Hepatocyte (in vitro differentiated cells): Measurements from ENCODE around the gene PARD3B. TPM values are rescaled to one million over a fixed set of nuclear protein-coding genes. Genes with fewer than 3 reads are reported as not detected.

ENCODE experiments used
- DNase-seq: peaks from one replicate; pipeline ENCODE4 v3.0.0-alpha.2; 2016; ENCODE audit warnings: low spot score
- H2AFZ ChIP-seq: fragments of 200-600 bp; sonication (generic); 2 replicates; pipeline ENCODE4 v1.6.0; 2016; ENCODE audit warnings: antibody characterized with exemption, mild to moderate bottlenecking
- H3K27ac ChIP-seq: fragments of 200-600 bp; sonication (generic); 2 replicates; pipeline ENCODE4 v1.5.1; 2016; ENCODE audit warnings: mild to moderate bottlenecking
- H3K27me3 ChIP-seq: fragments of 200-600 bp; sonication (generic); 2 replicates; pipeline ENCODE4 v1.6.1; 2016
- H3K36me3 ChIP-seq: fragments of 200-600 bp; sonication (generic); replicated peaks from 2 replicates; pipeline ENCODE4 v1.5.1; 2016; ENCODE audit warnings: low read depth; ENCODE audit not compliant: insufficient read depth
- H3K4me1 ChIP-seq: fragments of 200-600 bp; sonication (generic); 2 replicates; pipeline ENCODE4 v1.5.1; 2016; ENCODE audit warnings: mild to moderate bottlenecking, moderate library complexity; ENCODE audit not compliant: insufficient read depth
- H3K4me2 ChIP-seq: fragments of 200-600 bp; sonication (generic); 2 replicates; pipeline ENCODE4 v1.6.0; 2016
- H3K4me3 ChIP-seq: fragments of 200-600 bp; sonication (generic); 2 replicates; pipeline ENCODE4 v1.5.1; 2016; ENCODE audit warnings: mild to moderate bottlenecking
- H3K79me2 ChIP-seq: fragments of 200-600 bp; sonication (generic); 2 replicates; pipeline ENCODE4 v1.6.0; 2017; ENCODE audit warnings: mild to moderate bottlenecking
- H3K9me2 ChIP-seq: fragments of 200-600 bp; sonication (generic); replicated peaks from 2 replicates; pipeline ENCODE4 v1.6.0; 2017; ENCODE audit warnings: mild to moderate bottlenecking; ENCODE audit not compliant: insufficient read depth
- H3K9me3 ChIP-seq: fragments of 200-600 bp; sonication (generic); 2 replicates; pipeline ENCODE4 v1.5.1; 2016; ENCODE audit warnings: low read depth, mild to moderate bottlenecking
- H4K20me1 ChIP-seq: fragments of 200-600 bp; sonication (generic); 2 replicates; pipeline ENCODE4 v1.6.0; 2016; ENCODE audit warnings: mild to moderate bottlenecking; ENCODE audit not compliant: insufficient read depth, poor library complexity, severe bottlenecking
- EZH2 ChIP-seq: fragments of 200-600 bp; sonication (generic); IDR thresholded peaks from 2 replicates; pipeline ENCODE4 v1.6.1; 2016; ENCODE audit warnings: antibody characterized with exemption, mild to moderate bottlenecking, borderline replicate concordance
- EZH2phosphoT487 ChIP-seq: fragments of 200-600 bp; sonication (generic); IDR thresholded peaks from one replicate; pipeline ENCODE4 v1.6.1; 2018; ENCODE audit warnings: antibody characterized with exemption, mild to moderate bottlenecking, low read depth, moderate library complexity; ENCODE audit not compliant: unreplicated experiment, severe bottlenecking
- WGBS: methylation state at CpG from one replicate; pipeline ENCODE4 v1.1.6; 2016; ENCODE audit warnings: low lambda C conversion rate; ENCODE audit errors: missing lambda C conversion rate; 5-methylcytosine and 5-hydroxymethylcytosine counted together
- polyA plus RNA-seq: library from polyadenylated mRNA; unstranded; fragments of >200 nt; fragmentation: Nextera tagmentation; extraction: Ambion mirVana; gene quantifications from 2 replicates; pipeline ENCODE4 v1.2.1, GENCODE V29; 2016
- total RNA-seq: library from RNA; depleted of rRNA; stranded (reverse); fragments of >200 nt; gene quantifications from 2 replicates; pipeline ENCODE4 v1.2.3, GENCODE V29; 2014
- TF ChIP-seq, protein P1 (sequence below): fragments of 200-600 bp; sonication (generic); IDR thresholded peaks from 2 replicates; pipeline ENCODE4 v1.5.1; 2016; ENCODE audit warnings: antibody characterized with exemption, mild to moderate bottlenecking; ENCODE audit not compliant: poor library complexity

Gene PARD3B
- total and polyA plus RNA-seq, 2 experiments from 2014 or later, result 11.5 to 21.7 TPM

DNA sequence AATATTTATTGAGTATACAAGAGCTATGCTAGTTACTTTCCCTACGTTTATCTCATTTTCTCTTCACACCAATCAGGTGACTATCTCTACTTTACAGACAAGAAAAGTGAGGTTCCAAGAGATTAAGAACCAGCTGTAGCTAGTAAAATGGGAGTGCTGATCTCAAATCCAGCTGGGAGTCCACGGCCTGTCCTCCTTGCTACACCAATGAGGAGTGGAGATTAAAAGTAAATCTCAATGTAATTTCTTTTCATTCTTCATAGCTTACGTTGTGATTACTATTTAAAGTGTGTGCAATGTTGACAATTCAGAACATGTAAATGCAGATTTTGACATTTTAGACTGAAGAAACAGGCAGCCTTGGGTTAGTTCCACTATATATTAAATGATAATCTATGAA lies 1083.1 kb downstream of the PARD3B start:
- Histone ChIP-seq H3K4me3 (no peak overlapping the region), H3K9me3 (no peaks in the 10 kb centered on the region), H3K36me3 (no peaks in the 10 kb centered on the region), H3K4me2 (no peak overlapping the region), H3K9me2 (no peaks in the 10 kb centered on the region), H3K4me1 (no peaks in the 10 kb centered on the region), H2AFZ (no peak overlapping the region), H4K20me1 (no peaks in the 10 kb centered on the region), H3K27ac (no peak overlapping the region), H3K79me2 (no peaks in the 10 kb centered on the region), H3K27me3 (no peaks in the 10 kb centered on the region)
- DNase-seq, result no peak
- 63% methylated on average over 3 of the region's 3 CpGs for WGBS
- TF ChIP-seq EZH2phosphoT487 (no peak), EZH2 (no peak)
- TF ChIP-seq, protein P1, sequence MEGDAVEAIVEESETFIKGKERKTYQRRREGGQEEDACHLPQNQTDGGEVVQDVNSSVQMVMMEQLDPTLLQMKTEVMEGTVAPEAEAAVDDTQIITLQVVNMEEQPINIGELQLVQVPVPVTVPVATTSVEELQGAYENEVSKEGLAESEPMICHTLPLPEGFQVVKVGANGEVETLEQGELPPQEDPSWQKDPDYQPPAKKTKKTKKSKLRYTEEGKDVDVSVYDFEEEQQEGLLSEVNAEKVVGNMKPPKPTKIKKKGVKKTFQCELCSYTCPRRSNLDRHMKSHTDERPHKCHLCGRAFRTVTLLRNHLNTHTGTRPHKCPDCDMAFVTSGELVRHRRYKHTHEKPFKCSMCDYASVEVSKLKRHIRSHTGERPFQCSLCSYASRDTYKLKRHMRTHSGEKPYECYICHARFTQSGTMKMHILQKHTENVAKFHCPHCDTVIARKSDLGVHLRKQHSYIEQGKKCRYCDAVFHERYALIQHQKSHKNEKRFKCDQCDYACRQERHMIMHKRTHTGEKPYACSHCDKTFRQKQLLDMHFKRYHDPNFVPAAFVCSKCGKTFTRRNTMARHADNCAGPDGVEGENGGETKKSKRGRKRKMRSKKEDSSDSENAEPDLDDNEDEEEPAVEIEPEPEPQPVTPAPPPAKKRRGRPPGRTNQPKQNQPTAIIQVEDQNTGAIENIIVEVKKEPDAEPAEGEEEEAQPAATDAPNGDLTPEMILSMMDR, result no peak

DNA sequence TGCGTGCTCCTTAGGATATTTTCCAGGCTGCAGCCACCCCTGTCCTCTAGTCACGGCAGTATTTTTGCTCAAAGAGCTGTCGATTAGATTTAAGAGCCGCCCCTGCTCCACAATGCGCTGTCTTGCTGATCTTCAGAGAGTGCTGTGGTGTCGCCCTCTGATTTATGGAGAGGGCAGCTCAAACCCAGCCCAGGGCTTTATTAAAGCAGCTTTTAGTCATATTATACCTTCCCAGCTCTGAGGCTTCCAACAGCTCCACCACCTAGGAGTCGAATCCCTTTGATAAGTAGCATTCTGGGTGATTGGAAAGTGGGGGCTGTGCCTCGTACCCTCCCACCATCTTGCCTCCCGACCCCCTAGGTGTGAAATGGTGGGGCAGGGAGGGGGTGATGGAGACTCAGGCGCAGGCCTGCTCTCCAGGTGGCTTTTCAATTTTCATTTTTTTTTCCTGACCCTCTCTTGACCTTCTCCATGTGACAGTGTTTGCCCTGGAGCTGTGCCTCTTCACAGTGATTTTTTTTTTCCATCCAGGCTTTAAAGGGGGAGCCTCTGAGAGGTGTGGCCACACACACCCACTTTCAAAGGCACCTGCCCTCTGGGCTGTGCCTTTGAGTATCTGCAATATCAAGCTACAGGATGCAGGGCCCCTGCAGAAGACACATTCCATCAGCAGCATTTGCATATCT lies 1084.0 kb downstream of the PARD3B start:
- Histone ChIP-seq H3K9me2 (no peaks in the 10 kb centered on the region), H3K27ac (no peak overlapping the region), H3K9me3 (no peaks in the 10 kb centered on the region), H3K4me2 (no peak overlapping the region), H3K79me2 (no peaks in the 10 kb centered on the region), H2AFZ (no peak overlapping the region), H3K27me3 (no peaks in the 10 kb centered on the region), H3K4me1 (no peaks in the 10 kb centered on the region), H3K4me3 (no peak overlapping the region), H4K20me1 (no peaks in the 10 kb centered on the region), H3K36me3 (no peaks in the 10 kb centered on the region)
- WGBS, result 62% methylated on average over 10 of the region's 10 CpGs
- TF ChIP-seq, protein P1, result no peak
- TF ChIP-seq EZH2, result no peak
- no peak for TF ChIP-seq EZH2phosphoT487
- peak; percentile 32 for DNase-seq

DNA sequence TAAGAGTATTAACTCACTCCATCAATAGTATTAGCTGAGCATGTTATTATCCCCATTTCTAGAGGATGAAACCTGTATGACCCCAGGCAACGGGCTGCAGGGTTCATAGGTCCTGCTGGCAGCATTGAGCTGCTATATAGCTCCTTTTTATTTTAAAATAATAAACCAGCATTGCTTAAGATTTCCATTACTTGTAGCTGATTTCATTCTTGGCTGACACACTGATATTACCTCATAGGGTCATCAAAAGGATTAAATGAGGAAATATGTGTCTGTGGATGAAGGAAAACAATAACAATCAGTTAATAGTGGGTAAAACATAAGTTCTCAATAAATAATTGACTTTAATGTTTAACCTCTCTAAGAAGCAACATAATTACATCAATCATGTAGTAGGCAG lies 1088.7 kb downstream of the PARD3B start:
- no peak for DNase-seq
- no peaks in the 10 kb centered on the region for H3K9me2 ChIP-seq
- no peaks in the 10 kb centered on the region for H3K9me3 ChIP-seq
- TF ChIP-seq, protein P1, result no peak
- TF ChIP-seq EZH2phosphoT487 (no peak), EZH2 (no peak)
- H3K4me3 ChIP-seq, result no peak overlapping the region
- H3K4me2 ChIP-seq, result no peak overlapping the region
- 88% methylated on average over 1 of the region's 1 CpG for WGBS
- H4K20me1 ChIP-seq, result no peaks in the 10 kb centered on the region
- no peaks in the 10 kb centered on the region for H3K4me1 ChIP-seq
- H3K27me3 ChIP-seq, result no peaks in the 10 kb centered on the region
- no peak overlapping the region for H3K27ac ChIP-seq
- no peaks in the 10 kb centered on the region for H3K36me3 ChIP-seq
- no peaks in the 10 kb centered on the region for H3K79me2 ChIP-seq
- H2AFZ ChIP-seq, result no peak overlapping the region
